H1 (cell line): Measurements from ENCODE around the gene SPTBN4. TPM values are rescaled to one million over a fixed set of nuclear protein-coding genes. Genes with fewer than 3 reads are reported as not detected.

Source experiments
- CTCF ChIA-PET: fragments of 300-600 bp; sonication (Branson Sonifier 250); formaldehyde crosslinking; loops from one replicate; lab custom pipeline; 2021; ENCODE audit not compliant: partially characterized antibody; lab: Charles Lee
- POLR2A ChIA-PET: fragments of 300-600 bp; sonication (Branson Sonifier 250); formaldehyde crosslinking; loops from one replicate; lab custom pipeline; 2021; ENCODE audit warnings: inconsistent platforms; ENCODE audit not compliant: partially characterized antibody; lab: Charles Lee
- DNase-seq, 2 experiments: peaks; one replicate each; pipeline versions ENCODE4 v3.0.0 to v3.0.0-alpha.2; 2010 to 2022; ENCODE audit warnings: low spot score in 2 of 2, low read depth in 1 of 2, mixed read lengths in 1 of 2
- FAIRE-seq: peaks from 2 replicates; lab custom pipeline; 2011; peaks lifted over from hg19 to GRCh38; lab: Jason Lieb, UNC
- H2AFZ ChIP-seq: 2 replicates; pipeline ENCODE4 v1.8.1; 2012; ENCODE audit warnings: low read length, inconsistent platforms
- H2AK5ac ChIP-seq: 2 replicates; pipeline ENCODE4 v1.6.1; 2013; ENCODE audit warnings: low read depth, low read length
- H2BK120ac ChIP-seq: replicated peaks from 2 replicates; pipeline ENCODE3; 2013; ENCODE audit warnings: low read depth, low read length, inconsistent platforms
- H2BK12ac ChIP-seq: 2 replicates; pipeline ENCODE4 v1.6.1; 2013; ENCODE audit warnings: low read depth, low read length
- H2BK15ac ChIP-seq: 2 replicates; pipeline ENCODE4 v1.6.1; 2013; ENCODE audit warnings: low read length
- H2BK20ac ChIP-seq: 2 replicates; pipeline ENCODE4 v1.6.1; 2013; ENCODE audit warnings: low read length
- H2BK5ac ChIP-seq: 2 replicates; pipeline ENCODE4 v1.6.1; 2013; ENCODE audit warnings: low read depth, low read length
- H3K14ac ChIP-seq: 2 replicates; pipeline ENCODE4 v1.6.1; 2013; ENCODE audit warnings: inconsistent platforms; ENCODE audit not compliant: insufficient read length
- H3K18ac ChIP-seq: 2 replicates; pipeline ENCODE4 v1.6.1; 2013; ENCODE audit warnings: low read length; ENCODE audit errors: extremely low read depth
- H3K23ac ChIP-seq: 2 replicates; pipeline ENCODE4 v1.6.1; 2013; ENCODE audit warnings: inconsistent platforms; ENCODE audit not compliant: insufficient read length
- H3K23me2 ChIP-seq: 2 replicates; pipeline ENCODE4 v1.6.1; 2013; ENCODE audit warnings: low read depth, low read length
- H3K27ac ChIP-seq: 2 replicates; pipeline ENCODE4 v1.6.1; 2011; ENCODE audit warnings: low read depth, low read length, inconsistent platforms
- H3K27me3 ChIP-seq, 4 experiments: replicated peaks in 1 of 4; 1 replicate in 1 of 4; 2 replicates in 3 of 4; pipeline versions ENCODE4 v1.6.1 to v1.8.1; 2011 to 2013; ENCODE audit warnings: low read length in 3 of 4, mild to moderate bottlenecking in 3 of 4, inconsistent platforms in 2 of 4, mixed read lengths in 2 of 4, moderate library complexity in 1 of 4; ENCODE audit not compliant: control insufficient read depth in 3 of 4, insufficient read depth in 3 of 4; ENCODE audit errors: extremely low read depth in 1 of 4
- H3K36me3 ChIP-seq, 4 experiments: 2 replicates each; pipeline versions ENCODE4 v1.6.1 to v1.8.1; 2011 to 2013; ENCODE audit warnings: mild to moderate bottlenecking in 4 of 4, low read length in 3 of 4, moderate library complexity in 2 of 4, control low read depth in 1 of 4, inconsistent platforms in 1 of 4; ENCODE audit not compliant: insufficient read depth in 4 of 4, control insufficient read depth in 2 of 4
- H3K4ac ChIP-seq: replicated peaks from 2 replicates; pipeline ENCODE3; 2013; ENCODE audit warnings: low read length, low read depth, mixed read lengths, inconsistent platforms; ENCODE audit not compliant: insufficient read length
- H3K4me1 ChIP-seq, 4 experiments: replicated peaks in 1 of 4; 1 replicate in 1 of 4; 2 replicates in 3 of 4; pipeline versions ENCODE4 v1.6.1 to v1.8.1; 2011 to 2013; ENCODE audit warnings: low read length in 3 of 4, inconsistent platforms in 2 of 4, mixed read lengths in 1 of 4; ENCODE audit not compliant: insufficient read depth in 4 of 4, control insufficient read depth in 3 of 4
- H3K4me2 ChIP-seq, 2 experiments: 2 replicates each; pipeline versions ENCODE4 v1.6.1 to v1.8.1; 2011 to 2013; ENCODE audit warnings: low read depth in 2 of 2, low read length in 2 of 2, control low read depth in 1 of 2, inconsistent platforms in 1 of 2, mild to moderate bottlenecking in 1 of 2; ENCODE audit not compliant: insufficient read depth in 1 of 2
- H3K4me3 ChIP-seq, 4 experiments: fragments of 200-600, 300-600 bp in 1 of 4; sonication (generic), shearing (Covaris generic), sonication (Bioruptor Twin) in 1 of 4; 2 replicates each; pipeline versions ENCODE4 v1.5.1 to v1.8.1; 2011 to 2016; ENCODE audit warnings: low read length in 4 of 4, low read depth in 3 of 4, control low read depth in 2 of 4, inconsistent platforms in 2 of 4, mild to moderate bottlenecking in 2 of 4, mixed read lengths in 1 of 4, moderate library complexity in 1 of 4; ENCODE audit not compliant: insufficient read depth in 2 of 4; ENCODE audit errors: extremely low read depth in 1 of 4
- H3K56ac ChIP-seq: replicated peaks from 2 replicates; pipeline ENCODE3; 2013; ENCODE audit warnings: low read depth, mild to moderate bottlenecking, mixed read lengths, low read length, inconsistent platforms; ENCODE audit not compliant: insufficient read length
- H3K79me1 ChIP-seq: 2 replicates; pipeline ENCODE4 v1.6.1; 2013; ENCODE audit warnings: low read depth, low read length, control low read depth
- H3K79me2 ChIP-seq, 2 experiments: 2 replicates each; pipeline versions ENCODE4 v1.6.1 to v1.8.1; 2012 to 2013; ENCODE audit warnings: low read length in 2 of 2, mild to moderate bottlenecking in 2 of 2, inconsistent platforms in 1 of 2; ENCODE audit not compliant: insufficient read depth in 2 of 2, control insufficient read depth in 1 of 2
- H3K9ac ChIP-seq, 4 experiments: replicated peaks in 1 of 4; 1 replicate in 1 of 4; 2 replicates in 3 of 4; pipeline versions ENCODE4 v1.6.1 to v1.8.1; 2011 to 2013; ENCODE audit warnings: low read depth in 3 of 4, low read length in 3 of 4, control low read depth in 2 of 4, mild to moderate bottlenecking in 2 of 4, moderate library complexity in 2 of 4, inconsistent platforms in 1 of 4; ENCODE audit errors: extremely low read depth in 1 of 4
- H3K9me3 ChIP-seq, 2 experiments: 2 replicates each; pipeline versions ENCODE4 v1.6.1 to v1.8.1; 2012 to 2013; ENCODE audit warnings: mild to moderate bottlenecking in 2 of 2, moderate library complexity in 2 of 2, control low read depth in 1 of 2, inconsistent platforms in 1 of 2, low read depth in 1 of 2, low read length in 1 of 2, mixed read lengths in 1 of 2; ENCODE audit not compliant: insufficient read depth in 2 of 2
- H4K20me1 ChIP-seq, 2 experiments: replicated peaks in 1 of 2; 2 replicates each; pipeline versions ENCODE3 to v1.8.1; 2011 to 2013; ENCODE audit warnings: inconsistent platforms in 2 of 2, low read length in 2 of 2, mild to moderate bottlenecking in 1 of 2; ENCODE audit not compliant: insufficient read depth in 2 of 2, control insufficient read depth in 1 of 2
- H4K5ac ChIP-seq: 2 replicates; pipeline ENCODE4 v1.6.1; 2013; ENCODE audit warnings: low read length, low read depth, mixed read lengths, inconsistent platforms; ENCODE audit not compliant: insufficient read length
- H4K8ac ChIP-seq: 2 replicates; pipeline ENCODE4 v1.8.0; 2013; ENCODE audit warnings: mild to moderate bottlenecking, moderate library complexity, low read length, inconsistent platforms; ENCODE audit not compliant: insufficient read depth; ENCODE audit errors: extremely low read depth
- H4K91ac ChIP-seq: replicated peaks from 2 replicates; pipeline ENCODE3; 2013; ENCODE audit warnings: low read length, mixed read lengths, inconsistent platforms; ENCODE audit not compliant: insufficient read length
- BRCA1 ChIP-seq: IDR thresholded peaks from 2 replicates; pipeline ENCODE4 v1.6.1; 2012; ENCODE audit warnings: low read depth, low read length, improper control_type of control experiment
- WGBS, 2 experiments: shearing (Covaris generic) in 1 of 2; methylation state at CpG; one replicate each; pipeline versions ENCODE4 v1.1.6 to v1.1.7; 2013 to 2015; ENCODE audit warnings: low lambda C conversion rate in 2 of 2, mixed read lengths in 2 of 2, inconsistent platforms in 1 of 2, low coverage in 1 of 2, missing lambda C conversion rate in 1 of 2; ENCODE audit not compliant: insufficient replicate concordance in 2 of 2, insufficient coverage in 1 of 2, insufficient read length in 1 of 2; ENCODE audit errors: extremely low coverage in 1 of 2, missing lambda C conversion rate in 1 of 2; 5-methylcytosine and 5-hydroxymethylcytosine counted together
- polyA plus RNA-seq, 7 experiments: library from polyadenylated mRNA; depleted of rRNA in 3 of 7; stranded (reverse) in 5 of 7; unstranded in 2 of 7; fragments of >200 nt in 5 of 7; fragments of 200-250 nt in 2 of 7; gene quantifications; 1 replicate in 5 of 7; 2 replicates in 1 of 7; 4 replicates in 1 of 7; pipeline versions ENCODE4 v1.2.1 to v1.2.3, GENCODE V29; 2011 to 2013; ENCODE audit warnings: missing spikeins in 2 of 7, mixed read lengths in 2 of 7
- total RNA-seq: library from RNA; stranded (reverse); fragmentation: NEBNext Ultra II Directional; extraction: Animal tissue kit (Norgen Biotek cat#: 25700); gene quantifications from 2 replicates; pipeline ENCODE4 v1.2.1, GENCODE V29; 2021

Gene SPTBN4
- total and polyA plus RNA-seq, 2 of the 8 experiments (the other 6 are each of a cell fraction or from before 2014, with no cell fraction given), result 1.9 to 3.0 TPM

DNA sequence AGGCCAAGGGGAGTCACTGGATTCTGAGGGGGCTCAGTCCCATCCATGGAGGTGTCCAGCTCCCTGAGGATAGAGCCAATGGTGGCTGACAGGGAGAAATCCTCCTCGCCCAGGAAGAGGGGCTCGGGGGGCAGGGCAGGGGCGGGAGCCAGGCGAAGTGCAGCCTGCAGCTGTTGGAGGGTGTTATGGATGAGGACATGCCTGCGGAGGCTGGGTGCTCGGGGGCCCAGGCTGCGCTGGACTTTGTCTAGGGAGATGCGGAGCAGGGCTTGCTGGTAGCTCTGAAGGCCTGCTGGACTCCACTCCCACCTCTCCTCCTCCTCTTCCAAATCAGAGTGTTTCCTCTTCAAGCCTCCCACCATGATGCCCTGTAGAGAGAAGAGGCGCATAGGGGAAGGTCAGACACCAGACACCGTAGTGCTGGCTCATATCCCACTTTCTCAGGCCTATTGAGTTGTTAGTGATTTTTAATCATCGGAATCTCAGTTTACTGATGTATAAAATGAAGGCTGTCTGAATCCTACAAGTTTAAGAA lies 25.0 kb upstream of the SPTBN4 start:
- peaks cover 9 to 17% (median 11%) of the 10 kb centered on the region in 4 experiments; a peak in 6 of 8 replicates for H3K36me3 ChIP-seq
- peaks cover 0 to 5% of the 10 kb centered on the region in 2 experiments for H4K20me1 ChIP-seq
- H4K5ac ChIP-seq, result no peak overlapping the region
- no peak overlapping the region for H3K4ac ChIP-seq
- no peak overlapping the region for H3K23ac ChIP-seq
- H2AFZ ChIP-seq, result no peak overlapping the region
- 83% methylated on average over 11 of the region's 11 CpGs; no CpG with 5 or more reads in 1 of the 2 experiments for WGBS, 2 experiments
- no peak overlapping the region for H4K91ac ChIP-seq
- no peak overlapping the region for H2BK120ac ChIP-seq
- no peak overlapping the region for H2BK12ac ChIP-seq
- no peak for DNase-seq
- no peak overlapping the region for H3K56ac ChIP-seq
- H3K27ac ChIP-seq, result no peak overlapping the region
- peaks cover 0 to 23% of the 10 kb centered on the region in 2 experiments; a peak in 2 of 4 replicates for H3K79me2 ChIP-seq
- FAIRE-seq, result no peak
- no peak overlapping the region for H3K18ac ChIP-seq
- H2AK5ac ChIP-seq, result no peak overlapping the region
- no peak overlapping the region for H4K8ac ChIP-seq
- H3K4me1 ChIP-seq, result peaks cover 3 to 9% (median 7%) of the 10 kb centered on the region in 4 experiments; a peak in 6 of 7 replicates
- H3K4me3 ChIP-seq, result peak overlapping the region in 1 of 4 experiments; percentile 97; a peak in 2 of 8 replicates
- no peak overlapping the region for H2BK20ac ChIP-seq
- no peaks in the 10 kb centered on the region for H3K9me3 ChIP-seq
- no peaks in the 10 kb centered on the region for H3K27me3 ChIP-seq
- ChIA-PET CTCF (interaction anchor here (0.8 kb wide), 1 partner anchor 21 kb away, joined by 3 read pairs; no protein-coding TSS in a partner anchor), POLR2A (interaction anchor here (1.1 to 4.4 kb wide), 5 partner anchors 8 to 32 kb away, joined by 3 to 40 read pairs (median 25); partner anchors contain the start of genes BLVRB, PRX and SPTBN4)
- peak overlapping the region; percentile 57 to 77; a peak in 2 of 4 replicates for H3K4me2 ChIP-seq
- no peak overlapping the region for H2BK5ac ChIP-seq
- no peak overlapping the region for H2BK15ac ChIP-seq
- H3K14ac ChIP-seq, result no peak overlapping the region
- H3K9ac ChIP-seq, result 0 out of 7 replicates have a peak overlapping the region, but pooled peaks of 1 of the 4 experiments have one; percentile 22
- no peaks in the 10 kb centered on the region; the same call in 1 of the 2 replicates for H3K79me1 ChIP-seq
- peaks cover 7% of the 10 kb centered on the region; the same call in 1 of the 2 replicates for H3K23me2 ChIP-seq
- no peak for TF ChIP-seq BRCA1
